GM12892 (cell line): ENCODE data around the gene FUT3.

Experiments used
- POLR2A ChIP-seq: IDR thresholded peaks from 2 replicates; pipeline ENCODE4 v1.6.1; 2011; ENCODE audit warnings: low read depth, low read length, control low read depth
- POLR2AphosphoS5 ChIP-seq: IDR thresholded peaks from 2 replicates; pipeline ENCODE4 v1.6.1; 2011; ENCODE audit warnings: low read depth, low read length, control low read depth

DNA sequence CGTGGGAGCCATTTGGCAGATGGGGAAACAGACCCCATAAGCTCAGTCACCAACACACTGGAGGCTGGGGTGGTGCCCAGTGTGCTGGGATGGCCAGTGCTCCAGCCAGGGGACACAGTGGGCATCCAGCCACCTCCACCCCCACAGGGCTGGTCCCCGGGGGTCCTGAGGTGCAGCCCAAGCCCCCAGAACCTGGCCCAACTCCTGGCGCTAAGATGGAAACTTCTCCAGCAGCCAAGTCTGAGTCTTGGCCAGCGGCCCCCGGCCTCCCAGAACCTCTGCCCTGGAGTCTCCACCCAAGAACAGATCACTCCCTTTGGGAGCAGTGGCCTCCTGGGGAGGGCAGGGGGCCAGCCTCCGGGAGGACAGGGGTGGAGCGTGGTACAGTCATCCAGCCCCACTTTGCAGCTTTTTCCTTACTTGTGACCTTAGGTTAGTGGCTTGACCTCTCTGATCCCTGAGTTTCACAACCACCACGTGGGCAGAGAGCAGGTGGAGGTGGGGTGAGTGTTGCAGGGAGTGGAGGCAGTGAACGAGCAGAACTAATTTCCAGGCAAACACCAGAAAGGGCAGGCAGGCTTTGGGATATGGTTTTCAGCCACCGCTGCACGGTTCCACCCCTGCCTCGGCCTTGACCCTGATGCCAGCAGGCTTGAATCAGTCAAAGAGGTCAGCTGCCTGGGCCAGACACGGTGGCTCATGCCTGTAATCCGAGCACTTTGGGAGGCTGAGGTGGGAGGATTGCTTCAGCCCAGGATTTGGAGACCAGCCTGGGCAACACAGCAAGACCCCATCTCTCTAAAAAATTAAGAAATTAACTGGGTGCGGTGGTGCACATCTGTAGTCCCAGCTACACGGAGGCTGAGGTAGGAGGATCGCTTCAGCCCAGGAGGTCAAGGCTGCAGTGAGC is 50.6 kb downstream of the FUT3 start:
- TF ChIP-seq POLR2A: no peak
- no peak for TF ChIP-seq POLR2AphosphoS5
